Effector memory CD4-positive, alpha-beta T cell (primary cell): Measurements from ENCODE around the gene UBE2F.

Experiments
- DNase-seq, 3 donors: peaks; one replicate each; pipeline ENCODE4 v3.0.0-alpha.2; 2020
- H3K27ac ChIP-seq: 2 replicates; pipeline ENCODE4 v1.7.0; 2013; ENCODE audit warnings: mild to moderate bottlenecking, low read length, moderate library complexity; ENCODE audit not compliant: insufficient read depth, poor library complexity, severe bottlenecking
- H3K27me3 ChIP-seq: replicated peaks from 2 replicates; pipeline ENCODE4 v1.7.0; 2013; ENCODE audit warnings: mild to moderate bottlenecking, low read length; ENCODE audit not compliant: insufficient read depth, control insufficient read depth, poor library complexity, severe bottlenecking
- H3K36me3 ChIP-seq: 2 replicates; pipeline ENCODE4 v1.7.0; 2013; ENCODE audit warnings: mild to moderate bottlenecking, low read length, moderate library complexity; ENCODE audit not compliant: control insufficient read depth, insufficient read depth
- H3K4me1 ChIP-seq: 2 replicates; pipeline ENCODE4 v1.7.0; 2013; ENCODE audit warnings: low read length, mild to moderate bottlenecking; ENCODE audit not compliant: control insufficient read depth, insufficient read depth, poor library complexity, severe bottlenecking
- H3K4me3 ChIP-seq: 2 replicates; pipeline ENCODE4 v1.7.0; 2013; ENCODE audit warnings: low read length, low read depth, mild to moderate bottlenecking; ENCODE audit not compliant: insufficient read depth, poor library complexity, severe bottlenecking
- H3K9me3 ChIP-seq: 2 replicates; pipeline ENCODE4 v1.7.0; 2013; ENCODE audit warnings: mild to moderate bottlenecking, low read length, moderate library complexity; ENCODE audit not compliant: control insufficient read depth

Gene UBE2F

DNA sequence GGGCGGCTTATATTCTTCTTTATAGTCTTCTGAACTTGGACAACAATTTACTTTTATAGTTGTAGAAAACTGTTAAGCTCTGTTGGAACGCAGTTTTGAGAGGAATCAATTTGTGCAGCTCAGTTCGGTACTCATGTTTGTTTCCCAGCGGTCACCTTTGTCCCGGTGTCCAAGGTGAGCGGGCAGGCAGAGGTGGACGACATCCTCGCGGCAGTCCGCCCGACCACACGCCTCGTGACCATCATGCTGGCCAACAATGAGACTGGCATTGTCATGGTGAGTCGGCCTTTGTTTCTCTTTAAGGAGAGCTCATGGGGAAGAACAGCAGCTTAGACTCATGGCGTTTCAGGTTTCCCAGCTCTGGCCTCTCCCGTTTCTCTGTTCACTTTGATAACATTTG, 114.7 kb downstream of the UBE2F start:
- H3K36me3 ChIP-seq, result peaks cover 32% of the 10 kb centered on the region
- no peak overlapping the region for H3K4me3 ChIP-seq
- no peaks in the 10 kb centered on the region for H3K9me3 ChIP-seq
- no peaks in the 10 kb centered on the region for H3K4me1 ChIP-seq
- no peak overlapping the region for H3K27ac ChIP-seq
- H3K27me3 ChIP-seq, result no peaks in the 10 kb centered on the region
- DNase-seq, result no peak

- H3K27me3 ChIP-seq, result no peaks in the 10 kb centered on the region
- no peaks in the 10 kb centered on the region for H3K4me1 ChIP-seq
- H3K27ac ChIP-seq, result no peak overlapping the region
- no peaks in the 10 kb centered on the region for H3K9me3 ChIP-seq
- no peak for DNase-seq
- no peak overlapping the region for H3K4me3 ChIP-seq
- peaks cover 32% of the 10 kb centered on the region for H3K36me3 ChIP-seq
These were observed 115.3 kb downstream of the UBE2F start for GRCh38 chr2:238082151-238082550.

DNA sequence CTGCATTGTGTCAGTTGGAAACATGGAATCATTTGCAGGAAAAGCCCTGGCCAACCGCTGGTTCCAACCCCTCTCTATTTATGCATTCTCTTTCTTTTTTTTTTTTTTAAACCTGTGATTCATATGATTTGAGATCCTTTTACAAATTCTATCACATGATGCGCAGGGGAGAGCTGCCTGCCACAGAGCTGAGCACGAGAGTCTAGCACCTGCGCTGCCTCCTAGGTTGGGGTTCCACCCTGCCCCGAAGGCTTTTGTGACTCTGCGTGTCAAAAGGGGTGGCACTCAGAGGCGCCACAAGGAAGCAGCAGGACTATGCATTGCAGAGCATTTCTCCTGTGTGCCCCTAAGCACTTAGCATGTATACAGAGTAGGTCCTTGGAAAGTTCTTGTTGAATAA, 116.0 kb downstream of the UBE2F start:
- Histone ChIP-seq H3K4me3 (no peak overlapping the region), H3K27ac (no peak overlapping the region), H3K36me3 (peaks cover 25% of the 10 kb centered on the region), H3K4me1 (no peaks in the 10 kb centered on the region), H3K27me3 (no peaks in the 10 kb centered on the region), H3K9me3 (no peaks in the 10 kb centered on the region)
- no peak for DNase-seq

DNA sequence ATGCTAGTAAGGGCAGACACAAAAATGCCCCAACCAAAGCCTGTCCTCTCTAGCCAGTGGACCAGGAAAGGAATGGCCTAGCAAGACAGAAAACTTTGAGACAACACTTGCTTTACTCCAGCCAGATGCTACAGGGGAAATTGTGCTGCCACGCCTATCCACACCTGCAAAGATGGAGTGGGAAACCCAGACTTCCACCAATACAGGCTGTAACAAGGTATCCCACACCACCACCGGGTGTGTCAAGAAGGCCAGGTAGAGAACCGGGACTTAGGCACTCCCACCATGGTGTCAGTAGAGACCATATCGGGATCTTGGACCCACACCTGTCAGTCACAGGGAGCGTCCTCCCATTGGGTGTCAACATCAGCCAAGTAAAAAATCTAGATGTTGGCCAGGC, 117.1 kb downstream of the UBE2F start:
- Histone ChIP-seq H3K9me3 (no peaks in the 10 kb centered on the region), H3K27me3 (no peaks in the 10 kb centered on the region), H3K4me1 (no peaks in the 10 kb centered on the region), H3K4me3 (no peak overlapping the region), H3K36me3 (peaks cover 25% of the 10 kb centered on the region), H3K27ac (no peak overlapping the region)
- no peak for DNase-seq

GRCh38 chr2:238084761-238085160, 117.9 kb downstream of the UBE2F start:
- Histone ChIP-seq H3K27me3 (no peaks in the 10 kb centered on the region), H3K4me3 (no peak overlapping the region), H3K27ac (no peak overlapping the region), H3K36me3 (peaks cover 25% of the 10 kb centered on the region), H3K4me1 (no peaks in the 10 kb centered on the region), H3K9me3 (no peaks in the 10 kb centered on the region)
- no peak for DNase-seq

DNA sequence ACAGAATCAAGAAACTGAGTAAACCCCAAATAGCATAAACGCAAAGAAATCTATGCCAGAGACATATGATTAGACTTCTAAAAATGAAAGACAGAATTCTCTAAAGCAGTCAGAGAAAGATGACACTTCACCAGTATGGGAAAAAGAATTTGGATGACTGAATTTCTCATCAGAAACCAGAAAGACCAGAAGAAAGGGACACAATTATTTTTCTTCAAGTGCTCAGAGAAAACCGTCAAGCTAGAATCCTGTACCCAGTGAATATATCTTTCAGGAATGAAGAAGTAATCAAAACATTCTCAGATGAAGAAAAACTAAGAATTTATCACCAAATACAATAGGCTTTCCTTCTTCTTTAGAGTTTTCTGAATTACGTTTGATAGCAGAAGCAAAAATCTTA, 119.1 kb downstream of the UBE2F start:
- H3K4me3 ChIP-seq, result no peak overlapping the region
- H3K4me1 ChIP-seq, result no peaks in the 10 kb centered on the region
- H3K36me3 ChIP-seq, result peaks cover 25% of the 10 kb centered on the region
- H3K9me3 ChIP-seq, result no peaks in the 10 kb centered on the region
- H3K27ac ChIP-seq, result no peak overlapping the region
- no peak for DNase-seq
- no peaks in the 10 kb centered on the region for H3K27me3 ChIP-seq

DNA sequence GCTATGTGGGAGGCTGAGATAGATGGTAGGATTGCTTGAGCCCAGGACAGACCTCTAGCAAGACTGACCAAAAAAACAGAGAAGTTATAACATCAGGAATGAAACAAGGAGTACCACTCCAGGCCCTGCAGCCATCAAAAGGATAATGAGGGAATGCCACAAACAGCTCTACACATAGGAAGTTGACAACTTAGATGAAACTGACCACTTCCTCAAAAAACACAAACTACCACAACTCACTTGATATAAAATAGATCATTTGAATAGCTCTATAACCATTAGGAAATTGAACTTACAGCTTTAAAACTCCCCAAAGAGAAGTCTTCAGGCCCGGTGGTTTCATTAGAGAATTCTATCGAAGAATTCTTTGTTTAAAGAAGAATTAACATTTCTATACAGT, 120.4 kb downstream of the UBE2F start:
- H3K36me3 ChIP-seq, result peaks cover 15% of the 10 kb centered on the region
- H3K4me1 ChIP-seq, result no peaks in the 10 kb centered on the region
- no peak overlapping the region for H3K4me3 ChIP-seq
- H3K27me3 ChIP-seq, result no peaks in the 10 kb centered on the region
- H3K27ac ChIP-seq, result no peak overlapping the region
- no peaks in the 10 kb centered on the region for H3K9me3 ChIP-seq
- no peak for DNase-seq

GRCh38 chr2:238090887-238091286, 124.1 kb downstream of the UBE2F start:
- Histone ChIP-seq H3K4me3 (no peak overlapping the region), H3K9me3 (no peaks in the 10 kb centered on the region), H3K36me3 (no peaks in the 10 kb centered on the region), H3K27me3 (no peaks in the 10 kb centered on the region), H3K27ac (no peak overlapping the region), H3K4me1 (no peaks in the 10 kb centered on the region)
- no peak for DNase-seq

DNA sequence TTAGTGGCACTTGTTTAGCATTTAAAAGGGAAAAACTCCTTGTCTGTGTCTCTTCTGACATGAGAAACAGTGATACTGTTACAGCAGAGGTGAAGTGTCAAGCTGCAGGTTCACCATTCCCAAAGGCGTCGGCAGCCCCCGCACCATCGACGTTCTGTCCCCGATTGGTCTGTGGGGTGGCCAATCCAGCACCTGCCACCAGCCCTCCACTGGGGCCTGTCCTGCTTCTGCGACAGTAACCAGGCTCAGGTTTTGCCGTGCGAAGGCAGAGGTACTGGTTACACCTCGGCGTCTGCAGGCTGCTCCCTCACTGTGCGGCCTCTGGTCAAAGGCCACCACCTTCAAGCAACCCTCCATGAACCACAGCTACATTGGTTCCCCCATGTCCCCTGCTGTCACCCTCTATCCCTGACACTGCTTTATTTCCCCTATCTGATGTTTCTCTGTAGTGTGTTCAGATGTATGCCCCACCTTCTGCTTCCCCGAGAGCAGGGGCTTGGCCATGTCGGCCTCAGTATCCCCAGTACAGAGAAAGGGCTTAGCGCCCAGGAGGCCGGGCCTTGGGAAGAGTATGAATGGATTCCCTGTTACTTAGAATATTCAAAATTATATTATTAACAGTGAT, 124.7 kb downstream of the UBE2F start:
- Histone ChIP-seq H3K9me3 (no peaks in the 10 kb centered on the region), H3K4me3 (no peak overlapping the region), H3K4me1 (no peaks in the 10 kb centered on the region), H3K36me3 (no peaks in the 10 kb centered on the region), H3K27ac (no peak overlapping the region), H3K27me3 (no peaks in the 10 kb centered on the region)
- DNase-seq, result no peak
